Measurements from ENCODE around the gene MOCOS.

Gene MOCOS

DNA sequence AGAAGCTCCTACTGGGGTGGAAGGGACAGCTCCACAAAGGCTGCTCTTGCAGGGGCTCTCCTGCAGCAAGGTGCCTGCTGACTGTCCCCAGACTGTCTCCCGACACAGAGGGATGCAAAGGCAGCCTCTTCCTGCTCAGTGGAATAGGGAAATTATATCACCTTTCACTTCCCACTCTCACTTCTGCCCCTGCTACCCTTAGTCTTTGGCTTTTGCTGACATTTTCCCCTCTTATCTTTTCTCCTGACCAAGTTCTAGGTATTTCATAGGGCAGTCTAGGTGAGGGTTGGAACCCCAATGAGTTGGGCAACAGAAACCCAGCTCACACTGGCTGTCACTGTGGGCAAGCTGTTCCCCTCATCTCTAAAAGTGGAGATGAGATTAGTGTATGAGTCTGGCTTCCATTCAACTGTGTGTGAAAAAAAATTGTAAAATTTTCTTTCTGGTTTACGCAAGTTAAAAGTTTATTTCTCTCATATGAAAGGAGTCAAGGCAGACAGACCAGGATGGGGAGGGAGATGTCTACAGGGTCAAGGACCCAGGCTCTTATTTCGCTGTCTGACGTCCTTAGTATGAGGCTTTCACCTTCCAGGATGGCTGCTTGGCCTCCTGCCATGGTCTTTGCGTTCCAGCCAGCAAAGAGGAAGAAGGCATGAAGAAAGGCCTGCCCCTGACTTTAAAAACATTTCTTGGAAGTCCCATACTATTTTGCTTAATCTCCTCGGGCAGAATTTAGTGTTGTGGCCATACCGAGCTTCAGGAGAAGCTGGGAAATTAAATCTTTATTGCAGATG, 7.5 kb upstream of the MOCOS start:
- no peak for DNase-seq

DNA sequence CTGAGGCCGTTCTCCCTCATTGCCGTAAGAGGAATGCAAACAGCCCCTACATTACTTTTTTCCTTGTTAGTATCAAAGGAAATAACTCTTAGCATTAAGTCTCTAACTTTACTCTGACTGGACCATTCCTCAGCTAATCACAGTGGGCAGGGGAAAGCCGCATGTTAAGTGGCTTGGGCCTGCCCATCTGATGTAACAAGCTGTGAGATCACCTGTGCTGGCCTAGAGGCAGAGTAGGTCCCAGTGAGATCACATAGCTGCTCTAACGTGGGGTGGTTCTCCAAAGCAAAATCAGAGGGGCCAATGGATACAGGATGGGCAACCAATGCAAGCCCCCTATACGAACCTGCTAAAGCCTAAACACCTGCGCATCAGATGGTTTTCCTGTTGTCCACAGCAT, 5.9 kb upstream of the MOCOS start:
- no peak for DNase-seq

DNA sequence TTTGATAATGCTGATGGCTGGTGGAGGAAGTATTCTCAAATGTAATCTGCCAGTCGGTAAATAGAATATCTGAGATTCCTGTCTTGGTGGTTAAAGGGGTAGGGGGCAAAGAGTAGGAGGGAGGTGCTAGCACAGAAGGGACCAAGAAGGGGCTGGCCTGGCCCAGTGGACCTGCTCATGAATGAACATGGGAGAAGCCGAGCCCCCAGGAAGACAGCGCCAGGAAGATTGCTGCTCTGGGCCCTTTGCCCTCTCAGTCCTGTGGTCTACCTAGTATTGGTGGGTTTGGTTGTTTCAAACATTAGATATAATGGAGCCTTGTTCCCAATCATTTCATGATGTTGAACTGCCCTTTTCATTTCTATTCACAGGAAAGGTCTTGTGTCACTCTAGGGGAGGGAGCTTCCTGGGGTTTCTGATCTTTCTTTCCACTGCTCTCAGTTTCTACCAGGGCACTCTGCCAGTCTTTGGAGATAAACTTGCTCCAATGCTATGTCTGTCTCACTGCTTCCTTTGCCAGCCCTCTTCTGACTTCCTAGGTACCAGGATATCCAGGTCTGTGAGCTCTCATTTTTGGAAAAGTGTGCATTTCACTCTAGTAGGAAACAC, 5.3 kb upstream of the MOCOS start:
- DNase-seq = no peak

DNA sequence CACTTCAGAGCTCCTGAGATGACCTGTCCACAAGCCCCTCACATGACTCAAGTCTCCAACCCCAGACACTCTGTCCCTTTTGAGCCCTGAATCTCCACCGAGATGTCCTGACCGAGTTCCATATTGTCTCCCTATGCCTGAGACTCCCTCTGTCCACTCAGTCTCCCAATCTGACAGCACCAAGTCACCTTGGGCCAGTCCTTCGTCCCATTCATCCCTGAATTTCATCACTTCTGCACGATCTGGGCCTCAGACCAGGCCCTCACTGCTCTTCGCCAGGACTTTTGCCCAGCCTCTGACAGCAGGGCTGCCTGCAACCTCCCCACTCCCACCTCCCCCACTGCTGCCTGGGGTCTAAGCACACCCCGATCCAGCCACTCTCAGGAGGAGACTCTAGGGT, 4.3 kb upstream of the MOCOS start:
- DNase-seq = no peak

DNA sequence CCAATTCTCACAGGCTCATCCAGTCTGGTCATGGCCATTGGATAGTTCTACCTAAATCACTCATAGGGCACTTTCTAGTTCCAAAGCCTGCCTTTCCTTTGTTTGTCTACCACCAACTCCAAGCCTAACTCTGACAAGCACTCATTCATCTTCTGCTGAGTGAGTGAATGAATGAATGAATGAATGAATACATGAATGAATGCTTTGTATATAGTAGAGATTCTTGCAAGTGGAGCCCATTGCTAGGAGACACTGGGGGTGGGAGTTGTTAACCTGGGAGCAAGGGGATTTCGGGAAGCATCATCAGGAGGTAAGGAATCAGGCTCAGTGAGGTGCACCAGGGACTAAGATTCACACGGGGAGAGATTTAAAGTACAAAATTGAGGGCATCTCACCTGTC, 3.3 kb upstream of the MOCOS start:
- no peak for DNase-seq

DNA sequence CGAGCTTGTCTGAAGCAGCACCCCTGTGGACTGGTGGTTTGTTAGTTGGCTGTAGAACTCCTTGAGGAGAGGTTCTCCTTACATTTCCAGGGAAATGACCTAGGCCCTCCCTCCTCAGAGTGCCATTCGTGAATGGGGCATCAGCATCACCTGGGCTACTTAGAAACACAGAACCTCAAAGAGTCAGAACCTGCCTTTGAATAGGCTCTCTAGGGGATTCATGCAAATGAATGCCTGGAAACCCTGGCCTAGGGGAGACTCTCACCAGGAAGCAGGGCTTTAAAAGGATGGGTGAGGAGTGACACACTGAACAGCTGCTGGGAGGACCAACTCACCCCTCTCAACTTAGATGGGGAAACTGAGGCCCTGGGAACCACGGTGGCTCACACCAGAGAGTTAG, 2.1 kb upstream of the MOCOS start:
- DNase-seq = no peak

DNA sequence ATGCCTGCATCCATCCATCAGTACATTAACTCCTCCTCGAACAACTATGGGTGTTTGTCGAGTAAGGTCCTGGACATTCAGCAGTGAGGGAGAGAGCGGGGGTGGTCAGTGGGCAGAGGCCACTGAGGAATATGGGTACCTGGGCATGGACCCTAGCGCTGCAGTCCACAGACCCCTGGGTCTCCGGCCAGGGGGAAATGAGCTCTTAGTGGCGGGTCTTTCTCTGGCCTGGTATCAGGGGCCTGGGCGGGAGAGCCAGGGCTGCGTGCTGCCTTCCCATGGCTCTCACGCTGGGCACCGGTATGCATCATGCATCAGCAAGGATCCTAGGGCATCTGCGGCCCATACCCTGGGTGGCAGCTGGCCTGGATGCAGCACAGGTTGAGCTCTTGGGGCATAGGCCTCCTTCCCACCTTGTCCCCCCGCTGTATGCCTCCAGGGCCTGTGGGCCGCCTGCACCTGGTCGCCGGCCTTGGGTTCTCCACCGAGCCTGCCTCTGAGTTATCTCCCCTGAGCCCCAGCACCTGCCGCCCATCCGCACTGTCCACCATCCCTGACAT, 1.3 kb upstream of the MOCOS start:
- no peak for DNase-seq

DNA sequence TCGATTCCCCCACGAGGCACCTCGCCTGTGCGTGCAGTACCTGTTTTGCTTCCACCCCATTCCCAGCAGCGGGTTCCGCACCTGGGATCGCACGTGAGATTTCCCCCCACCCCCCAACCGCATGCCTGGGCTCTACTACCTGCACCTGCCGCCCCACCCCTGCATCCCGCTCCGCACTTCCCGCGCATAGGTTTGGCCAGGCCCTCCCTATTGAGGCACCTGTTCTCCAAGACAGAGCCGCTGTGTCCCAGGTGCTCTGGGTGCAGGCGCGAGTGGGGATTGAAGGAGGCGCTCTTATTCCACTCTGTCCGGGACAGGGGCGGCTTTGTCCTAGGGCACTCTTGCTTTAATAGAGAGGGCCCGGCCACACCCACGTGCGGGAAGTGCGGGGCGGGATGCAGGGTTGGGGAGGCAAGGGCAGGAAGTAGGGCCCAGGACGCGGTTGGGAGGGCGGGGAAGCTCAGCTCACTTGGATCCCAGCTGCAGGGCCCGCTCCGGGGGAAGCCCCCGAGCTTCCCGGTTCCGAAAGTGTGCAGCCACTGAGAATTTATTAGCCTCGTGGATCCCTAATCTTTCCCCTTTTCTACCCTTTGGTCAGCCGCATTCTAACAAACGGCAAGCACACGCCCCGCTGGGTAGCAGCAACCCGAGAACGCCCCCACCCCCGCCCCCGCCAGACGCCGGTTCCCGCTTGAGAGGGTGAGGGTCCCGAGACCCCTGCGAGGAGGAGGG, 670 bp upstream of the MOCOS start:
- no peak for DNase-seq

DNA sequence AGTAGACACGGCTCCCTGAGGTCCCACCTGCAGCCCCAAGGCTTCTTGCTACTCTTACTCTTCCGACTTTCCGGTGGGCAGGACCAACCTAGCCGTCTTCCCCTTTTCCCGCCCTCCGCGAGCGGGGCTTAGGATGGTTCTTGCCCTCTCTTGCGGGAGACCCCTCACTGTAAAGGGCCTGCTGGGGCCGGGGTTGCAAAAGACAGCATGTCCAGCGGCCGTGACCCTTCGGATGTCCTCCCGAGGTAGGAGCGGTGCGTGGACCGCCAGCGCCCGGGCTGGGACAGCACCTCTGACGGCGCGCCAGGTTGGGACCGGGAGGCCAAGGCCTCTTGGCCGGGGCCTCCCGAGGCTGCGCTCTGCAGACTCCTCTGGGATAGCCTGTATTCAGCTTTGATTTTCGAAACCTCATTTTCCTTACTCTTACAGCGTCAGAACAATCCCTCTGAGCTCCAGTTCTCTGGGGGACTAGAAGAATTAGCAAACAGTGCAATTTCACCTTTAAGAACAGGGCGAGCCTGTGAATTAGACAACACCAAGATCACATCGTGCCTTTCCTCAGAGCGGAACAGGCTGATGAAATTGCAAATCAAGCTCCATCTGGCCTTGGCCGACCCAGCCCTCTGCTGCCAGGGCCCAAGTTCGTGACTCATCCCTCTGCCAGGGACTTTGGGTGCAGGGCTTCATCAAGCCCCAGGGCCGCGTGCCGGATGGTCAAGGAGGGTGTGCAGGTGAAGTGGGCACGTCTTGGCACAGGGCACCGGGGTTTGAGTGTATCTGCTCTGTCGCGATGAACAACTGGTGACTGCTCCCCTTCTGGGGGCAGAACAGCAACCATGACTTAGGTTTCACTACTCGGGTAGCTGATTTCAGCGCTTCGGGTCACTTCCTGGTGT, 777 bp downstream of the MOCOS start:
- no peak for DNase-seq

DNA sequence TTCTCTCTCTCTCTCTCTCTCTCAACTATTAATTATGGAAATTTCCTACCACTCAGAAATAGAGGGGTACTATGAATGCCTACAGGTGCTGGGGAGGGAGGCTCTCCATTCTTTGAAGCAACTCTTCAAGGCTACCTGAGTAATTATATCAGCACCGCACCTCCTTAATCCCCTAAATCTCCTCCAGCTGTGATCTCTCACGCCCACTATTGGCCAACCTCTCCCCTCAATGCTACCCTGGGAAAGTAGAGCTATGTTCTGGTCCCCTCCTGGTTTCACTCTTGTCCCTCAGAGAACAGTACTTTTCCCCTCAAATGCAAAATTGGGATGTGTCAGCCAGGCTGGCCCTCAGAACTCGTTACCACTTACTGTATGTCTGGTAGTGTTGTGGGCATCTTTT, 1.6 kb downstream of the MOCOS start:
- DNase-seq = no peak

DNA sequence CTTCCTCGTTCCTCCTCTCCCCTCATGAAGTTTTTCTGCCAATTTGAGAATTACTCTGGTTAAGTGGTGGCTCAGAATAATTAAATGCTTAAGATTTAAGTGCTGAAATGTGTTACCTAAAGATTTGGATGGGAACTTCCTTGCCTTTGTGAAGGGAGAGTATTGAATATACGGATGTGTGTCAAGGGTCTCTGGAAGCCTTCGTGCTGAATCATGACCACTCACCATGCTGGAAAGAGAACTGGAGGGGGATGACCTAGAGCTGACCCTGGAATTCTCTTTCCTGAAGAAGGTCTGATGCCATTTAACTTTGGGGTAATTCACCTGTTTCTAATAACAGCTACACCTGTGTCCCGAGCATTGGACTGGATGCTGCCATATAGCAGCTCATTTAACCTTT, 2.2 kb downstream of the MOCOS start:
- no peak for DNase-seq

DNA sequence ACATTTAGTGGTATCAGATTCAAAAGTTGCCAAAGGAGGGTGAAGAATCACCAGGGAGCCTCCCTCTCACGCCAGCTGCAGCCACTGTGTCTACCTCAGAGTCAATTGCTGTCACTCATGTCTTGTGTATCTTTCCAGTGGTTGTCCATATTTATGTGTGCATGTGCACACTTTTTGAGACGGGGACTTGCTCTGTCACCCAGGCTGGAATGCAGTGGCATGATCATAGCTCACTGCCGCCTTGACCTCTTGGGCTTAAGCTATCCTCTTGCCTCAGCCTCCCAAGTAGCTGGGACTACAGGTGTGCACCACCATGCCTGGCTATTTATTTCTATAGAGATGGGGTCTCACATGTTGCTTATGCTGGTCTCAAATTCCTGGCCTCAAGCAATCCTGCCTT, 4.0 kb downstream of the MOCOS start:
- DNase-seq = no peak

DNA sequence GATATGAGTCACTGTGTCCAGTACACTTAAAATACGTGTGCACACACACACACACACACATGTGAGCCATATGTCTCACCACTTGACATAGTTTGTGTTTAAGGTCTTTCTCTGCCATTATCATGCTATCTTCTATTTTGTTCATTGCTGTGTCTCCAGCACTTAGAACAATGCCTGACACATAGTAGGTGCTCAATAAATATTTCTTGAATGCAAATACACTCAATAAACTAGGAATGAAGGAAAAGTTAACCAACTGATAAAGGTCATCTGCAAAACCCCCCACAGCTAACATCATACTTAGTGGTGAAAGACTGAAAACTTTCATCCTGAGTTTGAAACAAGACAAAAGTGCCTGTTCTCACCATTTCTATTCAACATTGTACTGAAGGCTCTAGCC, 4.4 kb downstream of the MOCOS start:
- DNase-seq = no peak

DNA sequence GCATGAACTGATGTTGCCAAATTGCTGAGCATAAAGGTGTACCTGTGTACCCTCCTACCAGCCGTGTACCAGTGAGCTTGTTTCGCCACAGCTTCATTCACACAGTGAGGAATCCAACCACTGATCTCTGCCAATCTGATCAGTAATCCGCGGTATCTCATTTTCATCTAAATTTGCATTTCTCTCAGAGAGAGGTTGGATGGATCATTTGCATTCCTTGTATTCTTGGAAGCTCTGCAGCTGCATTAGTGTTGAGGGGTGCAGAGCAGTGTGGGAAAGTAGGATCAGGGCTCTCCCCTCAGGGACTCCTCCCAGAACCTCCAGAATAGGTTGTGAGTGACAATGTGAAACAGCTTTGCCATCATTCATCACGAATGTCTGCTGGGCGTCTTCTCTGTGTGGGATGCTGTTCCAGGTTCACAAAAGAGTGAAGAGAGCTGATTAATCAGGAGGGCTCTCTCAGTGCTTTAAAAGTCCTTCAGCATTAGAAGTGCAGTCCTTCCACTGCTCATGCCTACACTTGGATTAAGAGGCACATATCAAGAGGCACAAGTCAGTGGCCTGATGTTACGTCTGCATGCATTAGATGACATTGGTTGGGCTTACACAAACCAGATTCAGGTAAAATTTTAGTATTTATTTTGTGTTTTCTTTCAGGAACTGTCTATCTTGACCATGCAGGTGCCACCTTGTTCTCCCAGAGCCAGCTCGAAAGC, 7.5 kb downstream of the MOCOS start:
- no peak for DNase-seq

DNA sequence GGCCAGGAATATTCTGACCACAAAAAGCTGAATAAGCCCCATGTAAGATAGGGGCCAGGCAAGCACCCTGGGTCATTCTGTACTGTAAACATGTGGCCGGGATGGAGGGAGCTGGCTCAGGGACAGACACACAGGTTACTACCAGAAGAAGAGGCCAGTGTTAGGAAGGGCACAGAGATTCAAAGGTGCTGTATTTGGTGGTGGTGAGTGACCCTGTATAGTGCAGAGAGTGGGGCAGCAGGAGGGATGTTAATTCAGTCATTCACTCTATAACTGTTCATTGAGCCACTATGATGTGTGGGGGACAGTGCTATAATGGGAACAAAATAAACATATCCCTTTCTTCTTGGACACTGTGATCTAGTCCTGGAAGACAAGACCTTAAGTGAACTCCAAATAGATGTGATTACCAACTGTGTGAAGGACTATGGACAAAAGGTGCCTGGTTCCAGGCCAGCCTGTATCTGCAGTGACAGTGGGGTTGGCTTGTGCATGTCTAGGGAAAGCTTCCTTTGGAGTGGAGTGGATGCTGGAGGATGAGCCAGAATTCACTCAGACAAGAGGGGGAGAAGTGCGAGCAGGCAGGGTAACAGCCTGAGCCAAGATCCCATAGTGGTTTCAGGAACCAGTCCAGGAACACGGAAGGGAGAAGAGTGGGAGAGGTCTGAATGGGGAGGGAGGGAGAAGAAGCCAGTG, 8.3 kb downstream of the MOCOS start:
- no peak for DNase-seq

DNA sequence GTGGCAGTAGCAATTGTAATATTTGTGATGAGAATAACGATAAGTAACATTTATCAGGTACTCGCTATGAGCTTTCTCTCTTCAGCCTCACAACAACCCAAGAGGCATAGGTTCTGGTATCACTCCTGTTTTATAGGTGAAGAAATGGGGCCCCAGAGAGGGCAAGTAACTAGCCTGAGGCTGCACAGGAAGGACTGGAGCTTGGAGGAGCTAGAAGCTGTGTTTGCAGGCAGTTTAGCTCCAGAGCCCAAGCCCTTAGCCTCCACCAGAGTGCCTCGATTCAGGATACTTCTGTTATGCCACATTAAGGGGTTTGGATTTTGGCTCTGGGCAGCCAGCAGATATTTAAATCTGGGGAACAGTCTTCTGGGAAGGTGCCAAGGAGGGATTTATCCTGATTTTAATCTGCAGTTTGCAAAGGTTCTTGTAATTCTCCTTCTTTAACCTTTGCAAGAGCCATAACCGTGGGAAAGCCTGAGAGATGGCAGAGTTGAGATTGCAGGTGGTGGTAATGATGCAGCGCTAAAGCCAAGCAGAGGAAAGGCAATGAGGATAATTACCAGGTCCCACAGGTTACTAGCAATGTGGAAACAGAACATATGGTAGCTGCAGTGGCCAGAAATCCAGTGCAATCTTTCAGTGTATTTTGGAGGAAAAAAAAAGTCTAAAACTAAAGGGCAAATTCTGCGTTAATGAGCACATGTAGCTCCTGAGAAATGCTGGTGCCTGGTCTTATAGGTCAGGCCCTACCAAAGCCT, 9.1 kb downstream of the MOCOS start:
- DNase-seq = no peak

DNA sequence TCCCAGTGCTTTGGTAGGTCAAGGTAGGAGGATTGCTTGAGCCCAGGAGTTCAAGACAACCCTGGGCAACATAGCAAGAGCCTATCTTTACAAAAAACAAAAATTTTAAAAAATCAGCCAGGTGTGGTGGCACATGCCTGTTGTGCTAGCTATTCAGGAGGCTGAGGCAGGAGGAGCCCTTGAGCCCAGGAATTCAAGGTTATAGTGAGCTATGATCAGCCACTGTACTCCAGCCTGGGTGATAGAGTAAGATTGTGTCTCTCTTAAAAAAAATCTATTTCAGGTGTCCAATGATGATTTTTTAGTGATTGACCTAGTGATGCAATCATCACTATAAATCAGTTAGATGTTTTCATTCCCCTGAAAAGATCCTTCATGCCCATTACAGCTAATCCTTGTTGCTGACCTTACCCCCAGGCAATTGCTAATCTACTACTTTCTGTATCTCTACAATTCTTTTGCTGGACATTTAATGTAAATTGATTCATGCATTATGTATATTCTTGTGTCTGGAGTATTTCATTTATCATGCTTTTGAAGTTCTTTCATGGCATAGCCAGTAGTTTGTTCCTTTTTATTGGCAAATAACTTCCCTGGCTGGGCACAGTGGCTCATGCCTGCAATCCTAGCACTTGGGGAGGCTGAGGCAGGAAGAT, 10.3 kb downstream of the MOCOS start:
- no peak for DNase-seq

DNA sequence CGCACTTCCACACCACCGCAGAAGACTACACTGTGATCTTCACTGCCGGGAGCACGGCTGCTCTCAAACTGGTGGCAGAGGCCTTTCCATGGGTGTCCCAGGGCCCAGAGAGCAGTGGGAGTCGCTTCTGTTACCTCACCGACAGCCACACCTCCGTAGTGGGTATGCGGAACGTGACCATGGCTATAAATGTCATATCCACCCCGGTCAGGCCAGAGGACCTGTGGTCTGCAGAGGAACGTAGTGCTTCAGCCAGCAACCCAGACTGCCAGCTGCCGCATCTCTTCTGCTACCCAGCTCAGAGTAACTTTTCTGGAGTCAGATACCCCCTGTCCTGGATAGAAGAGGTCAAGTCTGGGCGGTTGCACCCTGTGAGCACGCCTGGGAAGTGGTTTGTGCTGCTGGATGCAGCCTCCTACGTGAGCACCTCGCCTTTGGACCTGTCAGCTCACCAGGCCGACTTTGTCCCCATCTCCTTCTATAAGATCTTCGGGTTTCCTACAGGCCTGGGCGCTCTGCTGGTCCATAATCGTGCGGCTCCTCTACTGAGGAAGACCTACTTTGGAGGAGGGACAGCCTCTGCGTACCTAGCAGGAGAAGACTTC, 12.5 kb downstream of the MOCOS start:
- no peak for DNase-seq

DNA sequence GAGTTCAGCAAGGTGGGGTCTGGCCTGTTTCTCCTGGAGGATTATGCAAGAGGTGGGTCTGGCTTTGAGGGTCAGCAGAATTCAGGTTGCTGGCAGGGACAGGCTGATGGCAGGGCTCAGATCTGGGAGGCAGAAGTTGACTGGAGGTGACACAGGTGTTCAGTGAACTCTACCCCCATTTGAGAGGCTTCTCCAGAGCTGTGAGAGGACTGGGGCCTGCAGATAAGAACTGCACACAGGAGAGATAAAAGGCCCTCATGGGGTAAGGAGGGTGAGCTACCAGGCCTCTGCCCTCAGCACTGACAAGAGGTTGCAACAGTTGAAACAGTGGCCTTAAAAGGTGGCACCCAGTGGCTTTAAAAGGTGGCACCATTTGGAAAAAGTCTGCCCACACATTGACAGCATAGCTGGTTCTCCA, 13.1 kb downstream of the MOCOS start:
- no peak for DNase-seq

DNA sequence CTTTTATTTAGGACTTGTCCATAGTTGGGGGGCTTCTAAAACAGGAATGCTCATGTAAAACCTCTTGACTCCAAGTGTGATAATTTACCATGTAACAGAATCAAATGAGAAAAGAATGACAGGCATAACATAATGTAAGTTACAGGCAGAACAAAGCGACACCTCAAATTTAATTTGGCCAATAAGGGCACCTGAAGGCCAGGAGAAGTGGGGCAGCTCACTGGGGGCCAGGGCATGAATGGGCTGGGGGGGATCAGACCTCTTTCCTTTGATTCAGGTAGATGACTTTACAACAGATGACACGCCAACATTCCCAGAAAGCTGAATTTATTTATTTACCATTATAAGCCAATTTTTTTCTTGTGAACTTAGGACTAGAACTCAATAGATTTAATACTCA, 14.5 kb downstream of the MOCOS start:
- no peak for DNase-seq
